ENCODE data around the gene CCDC85A.

Gene CCDC85A

GRCh38 chr2:56195563-56195962, 11.8 kb downstream of the CCDC85A start:
- no peak for DNase-seq

- DNase-seq = no peak
Measured at GRCh38 chr2:56197816-56198215, 14.0 kb downstream of the CCDC85A start.

GRCh38 chr2:56198936-56199335, 15.1 kb downstream of the CCDC85A start:
- no peak for DNase-seq

- no peak for DNase-seq
Measured at GRCh38 chr2:56199492-56199891, 15.7 kb downstream of the CCDC85A start.

- DNase-seq = no peak
Measured at GRCh38 chr2:56202381-56203121, 18.8 kb downstream of the CCDC85A start.

- DNase-seq = no peak
Measured at GRCh38 chr2:56204556-56204955, 20.8 kb downstream of the CCDC85A start.

GRCh38 chr2:56206250-56206649, 22.5 kb downstream of the CCDC85A start:
- no peak for DNase-seq

- DNase-seq = no peak
Measured at GRCh38 chr2:56207760-56208159, 24.0 kb downstream of the CCDC85A start.

- DNase-seq = no peak
Measured at GRCh38 chr2:56208380-56208779, 24.6 kb downstream of the CCDC85A start.

GRCh38 chr2:56209701-56210100, 25.9 kb downstream of the CCDC85A start:
- DNase-seq = no peak

GRCh38 chr2:56210291-56210690, 26.5 kb downstream of the CCDC85A start:
- DNase-seq = no peak

GRCh38 chr2:56211048-56211447, 27.3 kb downstream of the CCDC85A start:
- no peak for DNase-seq

- no peak for DNase-seq
Measured at GRCh38 chr2:56215911-56216310, 32.1 kb downstream of the CCDC85A start.

GRCh38 chr2:56217106-56217505, 33.3 kb downstream of the CCDC85A start:
- no peak for DNase-seq

GRCh38 chr2:56222481-56222880, 38.7 kb downstream of the CCDC85A start:
- DNase-seq = no peak

GRCh38 chr2:56224316-56224715, 40.5 kb downstream of the CCDC85A start:
- DNase-seq = no peak

- no peak for DNase-seq
Measured at GRCh38 chr2:56227811-56228210, 44.0 kb downstream of the CCDC85A start.

- DNase-seq = no peak
Measured at GRCh38 chr2:56229397-56230060, 45.7 kb downstream of the CCDC85A start.

- DNase-seq = no peak
Measured at GRCh38 chr2:56230156-56230555, 46.4 kb downstream of the CCDC85A start.

GRCh38 chr2:56231361-56231760, 47.6 kb downstream of the CCDC85A start:
- no peak for DNase-seq

GRCh38 chr2:56232912-56233311, 49.1 kb downstream of the CCDC85A start:
- DNase-seq = no peak

GRCh38 chr2:56234241-56234640, 50.5 kb downstream of the CCDC85A start:
- DNase-seq = no peak

GRCh38 chr2:56239030-56239429, 55.2 kb downstream of the CCDC85A start:
- no peak for DNase-seq

GRCh38 chr2:56239437-56239836, 55.6 kb downstream of the CCDC85A start:
- DNase-seq = no peak

GRCh38 chr2:56240210-56240609, 56.4 kb downstream of the CCDC85A start:
- DNase-seq = no peak
